HG02885 (cell line): Measurements from ENCODE around the gene PTPRG.

Experiments
- ATAC-seq: cut with Tn5 transposase; IDR thresholded peaks from one replicate; pipeline ENCODE4 v1.9.1; 2021; ENCODE audit warnings: mild to moderate bottlenecking; ENCODE audit not compliant: unreplicated experiment, poor library complexity

The PTPRG gene

DNA sequence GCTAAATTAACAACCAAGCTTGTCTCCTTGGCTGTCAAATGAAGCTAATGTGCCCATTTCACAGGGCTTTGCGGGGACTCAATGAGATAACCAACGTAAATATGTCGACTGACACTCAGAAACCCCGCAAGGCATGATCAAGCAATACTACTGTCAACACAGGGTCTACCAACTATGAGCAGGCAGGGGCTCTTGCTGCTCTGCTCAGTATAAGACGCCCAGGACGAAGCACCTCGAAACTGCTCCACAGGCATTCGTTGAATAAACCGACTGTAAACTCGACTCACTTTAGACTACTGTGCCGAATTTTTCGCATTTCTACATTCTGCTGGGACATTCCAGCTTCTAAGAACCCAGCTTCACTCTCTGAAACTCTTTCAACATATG lies 757.0 kb downstream of the PTPRG start:
- no peak for ATAC-seq

DNA sequence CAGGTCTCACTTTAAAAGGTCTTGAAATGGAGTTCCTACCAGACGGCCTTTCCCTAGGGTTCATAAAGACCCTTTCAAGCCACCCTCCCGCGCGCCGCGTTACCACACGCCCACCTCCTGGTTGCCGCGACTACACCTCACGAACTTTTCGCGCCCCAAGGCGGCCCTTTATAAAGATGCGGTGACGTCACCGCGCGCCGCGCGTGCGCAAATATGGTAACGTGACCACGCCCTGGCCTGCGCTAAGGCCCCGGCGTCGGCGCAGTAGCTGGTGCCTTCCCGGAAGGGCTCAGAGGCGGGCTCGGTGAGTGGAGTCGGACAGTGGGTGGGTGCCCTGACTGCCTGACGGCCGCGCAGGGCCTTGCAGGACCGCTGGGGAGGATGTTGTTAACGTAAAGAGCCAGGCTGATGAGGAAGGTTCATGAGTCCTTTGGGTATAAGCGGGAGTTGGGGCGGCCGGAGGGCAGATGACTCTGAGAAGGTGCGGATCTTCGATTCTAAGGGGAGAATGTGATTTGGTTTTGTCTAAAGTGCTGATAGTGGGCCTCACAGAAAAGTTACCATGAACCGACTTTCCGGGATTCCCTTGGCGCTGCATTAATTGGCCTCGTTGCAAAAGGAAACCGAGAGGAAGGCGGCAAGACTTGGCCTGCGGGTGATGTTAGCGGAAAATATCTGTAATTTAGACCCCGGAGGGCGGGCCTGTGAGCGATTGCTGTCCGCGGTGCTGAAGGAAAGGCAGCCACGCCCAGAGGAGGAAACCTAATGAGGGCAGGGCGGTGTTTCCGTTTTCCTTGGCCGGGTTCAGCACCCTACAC lies 757.6 kb downstream of the PTPRG start:
- peak; percentile 99 for ATAC-seq

DNA sequence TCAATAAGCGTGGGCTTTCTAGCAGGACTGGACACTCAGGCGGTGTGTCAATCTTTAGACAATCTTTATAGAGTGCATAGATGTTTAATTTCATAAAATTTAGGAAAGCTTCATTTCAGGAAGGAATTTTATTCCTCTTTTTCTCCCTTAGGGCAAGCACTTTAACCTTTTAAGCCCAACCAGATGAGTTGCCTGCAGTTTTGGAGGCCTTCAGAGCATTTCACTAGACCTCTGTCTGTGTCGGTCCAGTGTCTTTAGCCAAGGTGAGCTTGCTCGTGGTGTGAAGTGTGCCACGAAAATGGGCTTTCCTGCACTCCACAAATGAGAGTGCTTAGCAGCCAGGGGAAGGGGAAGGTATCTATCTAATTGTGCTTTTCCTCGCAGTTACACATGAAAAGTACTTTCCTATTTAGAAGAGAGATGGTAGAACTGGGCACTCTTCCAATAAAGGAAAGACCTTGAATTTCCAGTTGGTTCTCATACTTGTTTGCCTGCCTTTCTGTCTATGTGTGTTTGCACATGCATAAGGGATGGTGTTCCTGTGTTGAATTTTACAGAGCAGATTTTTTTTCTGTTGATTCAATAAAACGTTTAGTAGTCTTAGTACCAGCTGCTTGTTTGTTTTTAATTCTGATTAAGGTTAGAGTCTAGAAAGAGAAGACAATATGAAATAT lies 758.3 kb downstream of the PTPRG start:
- no peak for ATAC-seq

DNA sequence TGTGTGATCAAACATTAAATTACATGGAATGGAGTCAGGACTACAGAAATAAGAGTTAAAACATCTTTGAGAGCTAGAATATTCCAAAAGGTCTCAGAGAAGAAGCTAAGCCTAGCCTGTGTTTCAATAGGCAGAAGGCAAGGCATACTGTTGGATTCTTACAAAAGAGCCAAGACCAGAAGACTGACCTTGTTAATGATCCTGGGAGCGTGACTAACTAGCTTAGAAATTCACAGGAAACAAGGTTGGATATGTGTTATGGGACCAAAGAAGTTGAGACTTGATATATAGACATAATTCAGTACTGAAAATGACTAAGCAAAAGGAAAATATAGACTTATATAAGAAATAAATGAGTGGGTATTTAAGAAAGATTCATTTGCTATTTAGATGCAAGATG lies 761.9 kb downstream of the PTPRG start:
- ATAC-seq, result no peak

DNA sequence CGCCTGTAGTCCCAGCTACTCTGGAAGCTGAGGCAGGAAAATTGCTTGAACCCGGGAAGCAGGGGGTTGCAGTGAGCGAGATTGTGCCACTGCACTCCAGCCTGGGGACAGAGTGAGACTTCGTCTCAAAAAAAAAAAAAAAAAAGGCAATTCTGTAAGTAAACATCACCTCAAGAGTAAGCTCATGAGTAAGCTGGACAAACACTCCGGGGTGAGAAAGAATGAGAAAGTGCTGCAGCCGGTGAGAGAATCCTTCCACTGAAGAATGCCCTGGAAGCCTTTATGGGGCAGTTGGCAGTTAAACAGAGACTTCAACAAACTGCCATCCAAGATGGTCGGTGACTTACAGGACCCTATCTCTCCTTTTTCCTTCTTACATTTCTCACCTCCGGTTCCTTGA lies 764.5 kb downstream of the PTPRG start:
- ATAC-seq, result no peak

DNA sequence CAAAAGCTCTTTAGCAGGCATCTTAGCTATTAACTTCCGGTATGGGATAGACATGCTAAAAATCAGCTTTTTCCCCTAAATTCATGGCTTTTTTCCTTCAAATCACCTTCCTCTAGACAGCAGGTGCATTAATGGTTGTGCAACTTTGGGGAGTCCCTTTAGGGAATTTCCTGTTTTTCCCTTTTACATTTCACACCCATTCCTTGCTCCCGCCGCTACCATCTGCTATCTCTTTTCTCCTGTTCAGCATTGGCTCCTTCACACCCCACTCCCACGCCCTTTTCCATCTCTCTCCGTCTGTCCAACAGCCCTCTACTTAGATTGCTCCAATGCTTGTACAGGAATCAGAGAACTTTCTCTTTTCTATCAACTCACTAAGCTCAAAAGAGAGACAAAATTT lies 768.6 kb downstream of the PTPRG start:
- no peak for ATAC-seq

DNA sequence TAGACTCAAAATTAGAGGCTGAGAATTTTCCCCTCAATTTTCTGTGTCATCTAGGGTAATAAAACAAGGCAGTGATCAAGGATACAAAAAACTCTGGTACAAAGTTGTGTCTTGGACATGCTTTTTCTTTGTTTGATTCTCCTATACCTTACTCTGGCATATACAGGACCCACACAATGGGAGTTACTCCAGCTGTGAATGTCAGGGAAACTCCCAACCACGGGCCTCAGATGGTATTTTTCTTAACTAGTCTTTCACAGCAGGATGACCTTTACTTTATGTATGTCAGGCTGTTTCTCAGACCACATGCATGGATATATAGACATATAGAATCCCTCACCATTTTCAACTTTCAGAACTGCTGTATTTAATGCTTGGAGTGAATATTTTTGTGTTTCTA lies 770.6 kb downstream of the PTPRG start:
- ATAC-seq, result no peak

DNA sequence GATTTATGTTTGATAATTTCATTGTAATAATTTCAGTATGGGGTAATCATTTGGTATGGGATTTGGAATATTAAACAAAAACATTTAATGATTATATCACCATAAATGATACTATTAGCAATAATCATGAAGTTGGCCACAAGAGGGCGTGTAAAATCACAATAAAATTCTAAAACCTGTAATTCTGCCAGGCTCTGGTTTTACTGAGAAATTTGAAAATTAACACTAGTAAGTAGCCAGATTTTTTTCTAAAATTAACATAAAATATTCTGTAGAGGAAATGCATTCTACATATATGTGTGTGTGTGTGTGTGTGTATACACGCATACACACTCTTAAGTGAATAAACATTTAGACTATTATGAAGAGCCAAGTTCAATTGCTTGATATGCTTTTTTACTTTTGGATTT lies 771.5 kb downstream of the PTPRG start:
- ATAC-seq, result no peak

DNA sequence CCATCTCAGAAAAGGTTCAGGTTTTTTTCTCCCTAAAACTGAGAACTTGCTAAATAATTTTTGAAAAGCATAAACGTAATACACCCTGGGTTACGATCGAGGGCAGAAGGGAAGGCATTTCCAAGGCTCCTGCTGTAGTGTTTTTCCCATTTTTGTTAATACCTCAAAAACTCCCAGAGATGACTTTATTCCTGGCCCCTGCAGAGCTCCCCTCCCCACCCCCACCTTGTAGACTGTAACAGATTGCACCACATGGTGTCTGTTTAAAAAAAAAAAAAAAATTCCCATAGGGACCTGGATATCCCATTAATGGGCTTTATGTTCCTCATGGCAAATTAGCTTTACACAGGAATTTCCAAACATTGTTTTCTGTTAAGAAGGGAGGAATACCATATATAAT lies 773.8 kb downstream of the PTPRG start:
- ATAC-seq, result no peak

DNA sequence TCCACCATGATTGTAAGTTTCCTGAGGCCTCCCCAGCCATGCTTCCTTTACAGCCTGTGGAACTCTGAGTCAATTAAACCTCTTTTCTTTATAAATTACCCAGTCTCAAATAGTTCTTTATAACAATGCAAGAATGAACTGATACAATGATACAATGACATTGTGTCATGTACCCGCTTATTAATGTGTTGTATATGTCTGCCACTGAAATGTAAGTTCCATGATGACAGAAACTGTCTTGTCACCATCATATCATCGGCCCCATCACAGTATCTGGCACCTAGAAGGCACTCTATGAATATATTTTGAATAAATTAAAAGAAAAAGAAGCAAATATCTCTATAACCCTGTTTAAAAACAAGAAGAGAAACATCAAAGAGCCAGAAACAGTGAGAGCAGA lies 782.4 kb downstream of the PTPRG start:
- no peak for ATAC-seq
